GM12878 (cell line): ENCODE results near the gene ATP4A. TPM values are rescaled to one million over a fixed set of nuclear protein-coding genes. Genes with fewer than 3 reads are reported as not detected.

Experiments
- ASH2L ChIP-seq: fragments of 300-600, 200-600 bp; sonication (generic); IDR thresholded peaks from 2 replicates; pipeline ENCODE4 v1.6.1; 2017; ENCODE audit warnings: low read depth, mild to moderate bottlenecking, borderline replicate concordance
- ATF7 ChIP-seq: fragments of 450-650 bp; IDR thresholded peaks from 2 replicates; pipeline ENCODE4 v1.6.1; 2016; ENCODE audit warnings: low read depth, mild to moderate bottlenecking
- BRCA1 ChIP-seq: IDR thresholded peaks from 2 replicates; pipeline ENCODE4 v1.6.1; 2011; ENCODE audit warnings: low read depth, low read length, improper control_type of control experiment
- CBFB ChIP-seq: IDR thresholded peaks from 2 replicates; pipeline ENCODE4 v1.6.1; 2016; ENCODE audit warnings: antibody characterized with exemption, low read depth
- CBX5 ChIP-seq: sonication (generic); IDR thresholded peaks from 2 replicates; pipeline ENCODE4 v1.6.1; 2016; ENCODE audit warnings: low read depth, moderate library complexity, mild to moderate bottlenecking, inconsistent platforms
- E2F8 ChIP-seq: fragments of 450-650 bp; IDR thresholded peaks from 2 replicates; pipeline ENCODE4 v1.6.1; 2018; ENCODE audit warnings: mild to moderate bottlenecking, low read depth, moderate library complexity; ENCODE audit not compliant: partially characterized antibody
- ESRRA ChIP-seq: IDR thresholded peaks from 2 replicates; pipeline ENCODE4 v1.6.1; 2012; ENCODE audit warnings: mild to moderate bottlenecking, low read length, improper control_type of control experiment
- GABPA ChIP-seq: IDR thresholded peaks from 2 replicates; pipeline ENCODE4 v1.6.1; 2014; ENCODE audit warnings: antibody characterized with exemption, low read depth, mild to moderate bottlenecking, inconsistent platforms
- HDAC2 ChIP-seq: fragments of 200-600 bp; sonication (generic); IDR thresholded peaks from 2 replicates; pipeline ENCODE4 v1.6.1; 2017
- HDAC6 ChIP-seq: fragments of 200-600 bp; sonication (generic); IDR thresholded peaks from one replicate; pipeline ENCODE4 v1.8.0; 2017; ENCODE audit warnings: antibody characterized with exemption; ENCODE audit not compliant: unreplicated experiment
- IKZF1 ChIP-seq: fragments of 450-650 bp; conservative IDR thresholded peaks from 2 replicates; pipeline ENCODE4 v1.6.1; 2017; ENCODE audit warnings: antibody characterized with exemption, mild to moderate bottlenecking
- IRF4 ChIP-seq: IDR thresholded peaks from 2 replicates; pipeline ENCODE4 v1.6.1; 2011; ENCODE audit warnings: low read depth, low read length
- MTA2 ChIP-seq: fragments of 450-650 bp; IDR thresholded peaks from 2 replicates; pipeline ENCODE4 v1.6.1; 2016; ENCODE audit warnings: low read depth, mild to moderate bottlenecking, moderate library complexity
- NKRF ChIP-seq: fragments of 450-650 bp; conservative IDR thresholded peaks from 2 replicates; pipeline ENCODE4 v1.6.1; 2017; ENCODE audit warnings: mild to moderate bottlenecking, moderate library complexity
- POLR2A ChIP-seq: IDR thresholded peaks from 2 replicates; pipeline ENCODE4 v1.6.1; 2011; ENCODE audit warnings: low read depth, mild to moderate bottlenecking, low read length
- SMAD1 ChIP-seq: fragments of 450-650 bp; IDR thresholded peaks from 2 replicates; pipeline ENCODE4 v1.6.1; 2018; ENCODE audit warnings: mild to moderate bottlenecking, low read depth; ENCODE audit not compliant: partially characterized antibody
- SUZ12 ChIP-seq: fragments of 200-600 bp; sonication (generic); IDR thresholded peaks from one replicate; pipeline ENCODE4 v1.6.1; 2018; ENCODE audit warnings: antibody characterized with exemption, mild to moderate bottlenecking; ENCODE audit not compliant: unreplicated experiment
- TAF1 ChIP-seq: IDR thresholded peaks from 2 replicates; pipeline ENCODE4 v1.6.1; 2011; ENCODE audit warnings: mild to moderate bottlenecking, low read depth, low read length, borderline replicate concordance
- ZNF274 ChIP-seq: IDR thresholded peaks from one replicate; pipeline ENCODE4 v1.8.0; 2011; ENCODE audit not compliant: insufficient read length, insufficient read depth
- polyA plus RNA-seq, 11 experiments: library from polyadenylated mRNA; depleted of rRNA in 4 of 11; unstranded in 6 of 11; stranded (reverse) in 5 of 11; fragments of >200 nt; fragmentation: Nextera tagmentation in 4 of 11; fragmentation: Illumina TruSeq in 1 of 11; extraction: Ambion mirVana in 4 of 11; extraction: Trizol in 1 of 11; gene quantifications; 1 replicate in 1 of 11; 2 replicates in 10 of 11; pipeline versions ENCODE4 v1.2.1 to v1.2.3, GENCODE V29; 2011 to 2016; ENCODE audit warnings: inconsistent platforms in 2 of 11, missing spikeins in 2 of 11, low read depth in 1 of 11
- total RNA-seq, 4 experiments: library from RNA; depleted of rRNA in 3 of 4; stranded (reverse); fragments of >200 nt in 3 of 4; fragmentation: Illumina TruSeq in 1 of 4; extraction: Trizol in 1 of 4; gene quantifications; 2 replicates each; pipeline versions ENCODE4 v1.2.1 to v1.2.3, GENCODE V29; 2013 to 2021
- TF ChIP-seq, protein P1 (sequence below): fragments of 450-650 bp; formaldehyde crosslinking; IDR thresholded peaks from 2 replicates; pipeline ENCODE4 v1.4.0; 2022; ENCODE audit warnings: mild to moderate bottlenecking, moderate library complexity
- TF ChIP-seq, protein P2 (sequence below): fragments of 450-650 bp; formaldehyde crosslinking; IDR thresholded peaks from 2 replicates; pipeline ENCODE4 v1.5.0; 2022; ENCODE audit warnings: mild to moderate bottlenecking, missing genetic modification characterization

Gene ATP4A
- total and polyA plus RNA-seq, 10 of the 15 experiments (the other 5 are each of a cell fraction or from before 2014, with no cell fraction given) = 0.03 to 1.5 (median 0.11) TPM; not detected in 3

GRCh38 chr19:35559281-35559659 lies 4.2 kb downstream of the ATP4A start (continued):
- no peak for TF ChIP-seq SMAD1
- no peak for TF ChIP-seq CBX5
- TF ChIP-seq POLR2A = no peak
- TF ChIP-seq, protein P1, sequence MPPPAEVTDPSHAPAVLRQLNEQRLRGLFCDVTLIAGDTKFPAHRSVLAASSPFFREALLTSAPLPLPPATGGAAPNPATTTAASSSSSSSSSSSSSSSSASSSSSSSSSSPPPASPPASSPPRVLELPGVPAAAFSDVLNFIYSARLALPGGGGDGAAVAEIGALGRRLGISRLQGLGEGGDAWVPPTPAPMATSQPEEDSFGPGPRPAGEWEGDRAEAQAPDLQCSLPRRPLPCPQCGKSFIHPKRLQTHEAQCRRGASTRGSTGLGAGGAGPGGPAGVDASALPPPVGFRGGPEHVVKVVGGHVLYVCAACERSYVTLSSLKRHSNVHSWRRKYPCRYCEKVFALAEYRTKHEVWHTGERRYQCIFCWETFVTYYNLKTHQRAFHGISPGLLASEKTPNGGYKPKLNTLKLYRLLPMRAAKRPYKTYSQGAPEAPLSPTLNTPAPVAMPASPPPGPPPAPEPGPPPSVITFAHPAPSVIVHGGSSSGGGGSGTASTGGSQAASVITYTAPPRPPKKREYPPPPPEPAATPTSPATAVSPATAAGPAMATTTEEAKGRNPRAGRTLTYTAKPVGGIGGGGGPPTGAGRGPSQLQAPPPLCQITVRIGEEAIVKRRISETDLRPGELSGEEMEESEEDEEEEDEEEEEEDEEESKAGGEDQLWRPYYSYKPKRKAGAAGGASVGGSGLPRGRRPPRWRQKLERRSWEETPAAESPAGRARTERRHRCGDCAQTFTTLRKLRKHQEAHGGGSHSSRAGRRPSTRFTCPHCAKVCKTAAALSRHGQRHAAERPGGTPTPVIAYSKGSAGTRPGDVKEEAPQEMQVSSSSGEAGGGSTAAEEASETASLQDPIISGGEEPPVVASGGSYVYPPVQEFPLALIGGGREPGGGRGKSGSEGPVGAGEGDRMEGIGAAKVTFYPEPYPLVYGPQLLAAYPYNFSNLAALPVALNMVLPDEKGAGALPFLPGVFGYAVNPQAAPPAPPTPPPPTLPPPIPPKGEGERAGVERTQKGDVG = no peak
- TF ChIP-seq ZNF274 = no peak
- no peak for TF ChIP-seq SUZ12
- no peak for TF ChIP-seq IRF4
- TF ChIP-seq ATF7 = no peak
- no peak for TF ChIP-seq ASH2L
- no peak for TF ChIP-seq E2F8
- TF ChIP-seq ESRRA = no peak
- TF ChIP-seq TAF1 = no peak
- TF ChIP-seq HDAC6 = no peak
- TF ChIP-seq MTA2 = no peak
- no peak for TF ChIP-seq CBFB
- no peak for TF ChIP-seq BRCA1
- no peak for TF ChIP-seq IKZF1
- no peak for TF ChIP-seq NKRF
- TF ChIP-seq HDAC2 = no peak
- TF ChIP-seq GABPA = no peak
- TF ChIP-seq, protein P2, sequence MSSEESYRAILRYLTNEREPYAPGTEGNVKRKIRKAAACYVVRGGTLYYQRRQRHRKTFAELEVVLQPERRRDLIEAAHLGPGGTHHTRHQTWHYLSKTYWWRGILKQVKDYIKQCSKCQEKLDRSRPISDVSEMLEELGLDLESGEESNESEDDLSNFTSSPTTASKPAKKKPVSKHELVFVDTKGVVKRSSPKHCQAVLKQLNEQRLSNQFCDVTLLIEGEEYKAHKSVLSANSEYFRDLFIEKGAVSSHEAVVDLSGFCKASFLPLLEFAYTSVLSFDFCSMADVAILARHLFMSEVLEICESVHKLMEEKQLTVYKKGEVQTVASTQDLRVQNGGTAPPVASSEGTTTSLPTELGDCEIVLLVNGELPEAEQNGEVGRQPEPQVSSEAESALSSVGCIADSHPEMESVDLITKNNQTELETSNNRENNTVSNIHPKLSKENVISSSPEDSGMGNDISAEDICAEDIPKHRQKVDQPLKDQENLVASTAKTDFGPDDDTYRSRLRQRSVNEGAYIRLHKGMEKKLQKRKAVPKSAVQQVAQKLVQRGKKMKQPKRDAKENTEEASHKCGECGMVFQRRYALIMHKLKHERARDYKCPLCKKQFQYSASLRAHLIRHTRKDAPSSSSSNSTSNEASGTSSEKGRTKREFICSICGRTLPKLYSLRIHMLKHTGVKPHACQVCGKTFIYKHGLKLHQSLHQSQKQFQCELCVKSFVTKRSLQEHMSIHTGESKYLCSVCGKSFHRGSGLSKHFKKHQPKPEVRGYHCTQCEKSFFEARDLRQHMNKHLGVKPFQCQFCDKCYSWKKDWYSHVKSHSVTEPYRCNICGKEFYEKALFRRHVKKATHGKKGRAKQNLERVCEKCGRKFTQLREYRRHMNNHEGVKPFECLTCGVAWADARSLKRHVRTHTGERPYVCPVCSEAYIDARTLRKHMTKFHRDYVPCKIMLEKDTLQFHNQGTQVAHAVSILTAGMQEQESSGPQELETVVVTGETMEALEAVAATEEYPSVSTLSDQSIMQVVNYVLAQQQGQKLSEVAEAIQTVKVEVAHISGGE = no peak
